Measurements from ENCODE around the gene MTERF4. TPM values are rescaled to one million over a fixed set of nuclear protein-coding genes. Genes with fewer than 3 reads are reported as not detected.
"Not testable (repeated sequence)": the region's sequence is repeated elsewhere in the genome, so short reads cannot be mapped to it uniquely, and the experiment has no call there.

The MTERF4 gene
- total and polyA plus RNA-seq, 5 donors from 2014 or later, result 50.0 to 105 (median 65.1) TPM

DNA sequence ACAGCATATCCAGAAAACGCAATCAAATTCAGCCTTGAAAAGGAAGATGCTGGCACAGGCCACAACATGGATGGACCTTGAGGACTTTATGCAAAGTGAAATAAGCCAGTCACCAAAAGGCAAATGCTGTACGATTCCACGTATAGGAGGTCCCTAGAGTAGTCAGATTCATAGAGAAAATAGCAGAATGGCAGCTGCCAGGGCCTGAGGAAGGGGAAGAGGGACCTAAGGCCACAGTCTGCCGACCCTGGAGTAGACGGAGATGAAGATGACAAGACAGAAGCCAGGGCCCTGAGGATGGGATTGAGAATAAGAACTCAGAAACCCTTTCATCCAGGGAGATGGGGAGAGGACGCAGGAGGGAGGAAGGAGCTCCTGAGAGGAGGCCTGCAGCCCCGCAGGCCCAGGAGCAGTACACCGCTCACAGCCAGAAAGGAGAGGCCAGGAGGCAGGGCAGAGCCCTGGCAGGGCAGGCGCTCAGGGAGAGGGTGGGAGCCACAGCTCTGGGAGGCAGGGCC is 8.1 kb upstream of the MTERF4 start:
- Histone ChIP-seq H3K36me3 (ENCODE audit: control insufficient read depth, insufficient read depth, low read length) (peaks cover 21% of the 10 kb centered on the region), H3K4me3 (ENCODE audit: low read depth, low read length) (peak overlapping the region; percentile 66), H3K4me1 (ENCODE audit: control insufficient read depth, insufficient read depth, low read length, poor library complexity, severe bottlenecking) (peaks cover 62% of the 10 kb centered on the region), H3K27me3 (ENCODE audit: control insufficient read depth, insufficient read depth, low read length) (no peaks in the 10 kb centered on the region), H3K27ac (ENCODE audit: insufficient read depth, low read length, poor library complexity, severe bottlenecking) (peak overlapping the region; percentile 81), H3K9me3 (ENCODE audit: control insufficient read depth in 2 of 2, low read length in 2 of 2) (no peaks in the 10 kb centered on the region)
- Mint-ChIP-seq H3K4me3 (peak overlapping the region; percentile 88 to 92 (median 90)), H3K9me3 (peaks cover 0 to 6% (median 0%) of the 10 kb centered on the region in 7 donors), H3K36me3 (peaks cover 38% of the 10 kb centered on the region), H3K27ac (peak overlapping the region; percentile 90 to 99 (median 98)), H3K27me3 (no peaks in the 10 kb centered on the region), H3K4me1 (peaks cover 16 to 75% (median 36%) of the 10 kb centered on the region in 4 donors)
- ATAC-seq (ENCODE audit: low read depth in 2 of 2) (no peak), DNase-seq (no peak)

DNA sequence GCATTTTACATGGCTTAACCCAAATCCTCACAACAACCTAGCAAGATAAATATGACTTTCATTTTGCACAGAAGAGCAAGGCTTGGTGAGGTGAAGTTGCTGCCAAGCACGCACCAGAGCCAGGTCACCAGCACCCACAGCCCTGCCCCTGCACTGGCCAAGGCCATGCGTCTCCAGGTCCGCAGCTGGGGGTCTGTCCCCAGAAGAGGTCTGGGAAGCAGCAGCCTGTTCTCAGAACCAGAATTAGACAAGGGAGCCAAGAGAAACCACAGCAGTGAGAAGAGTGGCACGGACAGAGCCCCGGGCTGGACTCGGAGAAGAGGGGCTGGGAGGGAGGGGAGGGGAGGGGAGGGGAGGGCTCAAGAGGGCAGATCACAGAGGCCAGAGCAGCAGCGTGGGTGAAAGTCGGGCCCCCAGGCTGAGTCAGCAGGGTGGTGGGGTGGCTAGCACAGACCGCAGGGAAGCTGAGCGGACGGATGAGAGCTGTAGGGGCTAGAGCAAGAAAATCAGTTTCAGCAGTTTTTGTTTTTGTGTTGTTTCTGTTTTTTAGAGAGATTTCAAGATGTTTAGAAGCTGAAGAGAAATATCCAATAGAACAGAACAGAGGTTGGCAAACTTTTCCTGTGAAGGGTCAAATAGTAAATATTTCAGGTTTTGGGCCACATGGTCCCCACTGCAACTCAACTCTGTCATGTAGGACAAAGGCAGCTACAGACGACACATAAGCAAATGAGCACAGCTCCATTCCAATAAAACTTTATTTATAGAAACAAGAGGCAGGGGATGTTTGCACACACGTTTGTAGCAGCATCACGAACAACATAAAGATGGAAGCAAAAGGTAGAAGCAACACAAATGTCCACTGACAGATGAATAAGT is 7.4 kb upstream of the MTERF4 start:
- H3K36me3 Mint-ChIP-seq, result peaks cover 31% of the 10 kb centered on the region
- Histone ChIP-seq H3K4me3 (ENCODE audit: low read depth, low read length) (peak overlapping the region; percentile 66), H3K4me1 (ENCODE audit: control insufficient read depth, insufficient read depth, low read length, poor library complexity, severe bottlenecking) (peaks cover 67% of the 10 kb centered on the region), H3K27me3 (ENCODE audit: control insufficient read depth, insufficient read depth, low read length) (no peaks in the 10 kb centered on the region), H3K27ac (ENCODE audit: insufficient read depth, low read length, poor library complexity, severe bottlenecking) (peak overlapping the region; percentile 81), H3K36me3 (ENCODE audit: control insufficient read depth, insufficient read depth, low read length) (peaks cover 14% of the 10 kb centered on the region), H3K9me3 (ENCODE audit: control insufficient read depth in 2 of 2, low read length in 2 of 2) (no peaks in the 10 kb centered on the region)
- H3K9me3 Mint-ChIP-seq, result peaks cover 0 to 6% (median 0%) of the 10 kb centered on the region in 7 donors
- ATAC-seq (ENCODE audit: low read depth in 2 of 2) (peak; percentile 31 to 47), DNase-seq (peak in 1 of 3 donors; percentile 41)
- peak overlapping the region; percentile 98 to 99 (median 99) for H3K27ac Mint-ChIP-seq
- H3K27me3 Mint-ChIP-seq, result no peaks in the 10 kb centered on the region
- H3K4me3 Mint-ChIP-seq, result peak overlapping the region; percentile 88 to 92 (median 90)
- peaks cover 16 to 71% (median 34%) of the 10 kb centered on the region in 4 donors for H3K4me1 Mint-ChIP-seq

GRCh38 chr2:241108271-241109209 is 6.5 kb upstream of the MTERF4 start:
- DNase-seq (peak in 2 of 3 donors; percentile 75 to 76), ATAC-seq (ENCODE audit: low read depth in 2 of 2) (peak; percentile 31 to 44)
- Mint-ChIP-seq H3K36me3 (peaks cover 25% of the 10 kb centered on the region), H3K27me3 (peaks cover 4% of the 10 kb centered on the region), H3K27ac (peak overlapping the region; percentile 98 to 99 (median 99)), H3K9me3 (peaks cover 0 to 6% (median 0%) of the 10 kb centered on the region in 7 donors), H3K4me1 (peaks cover 16 to 78% (median 38%) of the 10 kb centered on the region in 4 donors), H3K4me3 (peak overlapping the region; percentile 70 to 92 (median 88))
- Histone ChIP-seq H3K4me1 (ENCODE audit: control insufficient read depth, insufficient read depth, low read length, poor library complexity, severe bottlenecking) (peaks cover 75% of the 10 kb centered on the region), H3K27ac (ENCODE audit: insufficient read depth, low read length, poor library complexity, severe bottlenecking) (peak overlapping the region; percentile 81), H3K9me3 (ENCODE audit: control insufficient read depth in 2 of 2, low read length in 2 of 2) (no peaks in the 10 kb centered on the region), H3K27me3 (ENCODE audit: control insufficient read depth, insufficient read depth, low read length) (no peaks in the 10 kb centered on the region), H3K36me3 (ENCODE audit: control insufficient read depth, insufficient read depth, low read length) (peaks cover 7% of the 10 kb centered on the region), H3K4me3 (ENCODE audit: low read depth, low read length) (peak overlapping the region; percentile 49)

DNA sequence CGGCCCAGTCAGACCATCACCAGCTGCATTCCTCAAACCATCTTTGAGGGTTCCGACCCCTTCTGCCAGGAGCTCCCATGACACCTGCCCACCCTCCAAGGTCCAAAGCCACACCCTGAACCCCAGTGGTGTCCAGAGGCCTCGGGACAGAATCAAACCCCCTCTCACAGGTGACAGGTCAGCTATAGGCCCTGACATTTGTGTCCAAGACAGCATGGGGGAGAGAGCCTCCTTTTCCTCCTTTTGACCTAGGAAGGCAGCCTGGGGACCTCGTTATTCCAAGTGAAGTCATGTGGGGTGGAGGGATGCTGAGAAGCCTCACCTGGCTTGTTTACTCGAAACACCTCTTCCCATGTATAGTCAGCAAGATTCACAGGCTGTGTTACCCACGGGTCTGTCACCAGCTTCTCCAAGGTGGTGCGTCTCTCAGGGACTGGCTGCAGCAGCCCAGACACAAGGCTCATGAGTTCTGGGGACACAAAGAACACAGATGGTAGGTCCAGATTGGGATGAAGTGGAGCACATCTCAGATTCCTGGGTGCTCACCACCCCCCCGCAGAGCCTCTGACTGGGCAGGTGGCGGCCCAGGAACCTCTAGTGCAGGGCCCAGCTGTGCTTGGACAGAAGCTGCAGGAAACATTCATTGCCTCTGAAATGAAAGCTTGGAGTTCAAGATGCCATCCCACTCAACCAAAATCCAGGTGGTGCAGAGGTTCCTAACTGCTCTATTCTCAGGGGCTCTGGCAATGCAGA is 5.1 kb upstream of the MTERF4 start:
- Mint-ChIP-seq H3K9me3 (peaks cover 0 to 6% (median 0%) of the 10 kb centered on the region in 7 donors), H3K4me1 (peaks cover 22 to 81% (median 41%) of the 10 kb centered on the region in 4 donors)
- peaks cover 7% of the 10 kb centered on the region for H3K36me3 ChIP-seq (ENCODE audit: control insufficient read depth, insufficient read depth, low read length)

GRCh38 chr2:241105641-241106040 is 3.6 kb upstream of the MTERF4 start:
- peaks cover 75% of the 10 kb centered on the region for H3K4me1 ChIP-seq (ENCODE audit: control insufficient read depth, insufficient read depth, low read length, poor library complexity, severe bottlenecking)
- H3K4me3 ChIP-seq (ENCODE audit: low read depth, low read length), result no peak overlapping the region
- H3K4me1 Mint-ChIP-seq, result peaks cover 18 to 76% (median 38%) of the 10 kb centered on the region in 4 donors
- no peak for DNase-seq
- H3K9me3 ChIP-seq (ENCODE audit: control insufficient read depth in 2 of 2, low read length in 2 of 2), result no peaks in the 10 kb centered on the region
- H3K36me3 Mint-ChIP-seq, result peaks cover 7% of the 10 kb centered on the region
- peaks cover 9% of the 10 kb centered on the region for H3K36me3 ChIP-seq (ENCODE audit: control insufficient read depth, insufficient read depth, low read length)
- H3K27me3 ChIP-seq (ENCODE audit: control insufficient read depth, insufficient read depth, low read length), result no peaks in the 10 kb centered on the region
- peak overlapping the region in 1 of 4 donors; percentile 58 for H3K4me3 Mint-ChIP-seq
- peak overlapping the region; percentile 26 to 98 (median 84) for H3K27ac Mint-ChIP-seq
- no peak for ATAC-seq (ENCODE audit: low read depth in 2 of 2)
- peaks cover 0 to 6% (median 0%) of the 10 kb centered on the region in 7 donors for H3K9me3 Mint-ChIP-seq
- peaks cover 4% of the 10 kb centered on the region for H3K27me3 Mint-ChIP-seq
- peak overlapping the region; percentile 63 for H3K27ac ChIP-seq (ENCODE audit: insufficient read depth, low read length, poor library complexity, severe bottlenecking)

More for the DNA sequence above, 5.1 kb upstream of the MTERF4 start:
- Mint-ChIP-seq H3K27me3 (peaks cover 4% of the 10 kb centered on the region), H3K4me3 (peak overlapping the region in 3 of 4 donors; percentile 45 to 89 (median 88)), H3K27ac (peak overlapping the region; percentile 86 to 99 (median 98)), H3K36me3 (peaks cover 17% of the 10 kb centered on the region)
- Histone ChIP-seq H3K9me3 (ENCODE audit: control insufficient read depth in 2 of 2, low read length in 2 of 2) (no peaks in the 10 kb centered on the region), H3K27ac (ENCODE audit: insufficient read depth, low read length, poor library complexity, severe bottlenecking) (peak overlapping the region; percentile 81), H3K4me3 (ENCODE audit: low read depth, low read length) (no peak overlapping the region), H3K27me3 (ENCODE audit: control insufficient read depth, insufficient read depth, low read length) (no peaks in the 10 kb centered on the region), H3K4me1 (ENCODE audit: control insufficient read depth, insufficient read depth, low read length, poor library complexity, severe bottlenecking) (peaks cover 80% of the 10 kb centered on the region)
- ATAC-seq (ENCODE audit: low read depth in 2 of 2) (no peak), DNase-seq (no peak)

DNA sequence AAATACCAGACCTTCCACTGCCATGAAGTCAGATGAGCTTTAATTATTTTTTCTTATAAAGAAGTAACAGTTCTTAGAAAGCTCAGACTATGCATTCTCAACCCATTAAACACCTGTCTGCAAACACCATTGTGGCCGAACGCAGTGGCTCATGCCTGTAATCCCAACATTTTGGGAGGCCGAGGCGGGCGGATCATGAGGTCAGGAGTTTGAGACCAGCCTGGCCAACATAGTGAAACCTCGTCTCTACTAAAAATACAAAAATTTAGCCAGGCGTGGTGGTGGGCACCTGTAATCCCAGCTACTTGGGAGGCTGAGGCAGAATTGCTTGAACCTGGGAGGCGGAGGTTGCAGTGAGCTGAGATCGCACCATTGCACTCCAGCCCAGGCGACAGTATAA is 2.5 kb upstream of the MTERF4 start:
- peak overlapping the region in 1 of 3 donors; percentile 98 for H3K27ac Mint-ChIP-seq

More for the DNA sequence above, 2.5 kb upstream of the MTERF4 start:
- not testable (repeated sequence) for H3K9me3 ChIP-seq (ENCODE audit: control insufficient read depth in 2 of 2, low read length in 2 of 2); DNase-seq; H3K27me3 Mint-ChIP-seq; H3K4me3 ChIP-seq (ENCODE audit: low read depth, low read length); H3K9me3 Mint-ChIP-seq; H3K27me3 ChIP-seq (ENCODE audit: control insufficient read depth, insufficient read depth, low read length); ATAC-seq (ENCODE audit: low read depth in 2 of 2)
- peaks cover 12% of the 10 kb centered on the region for H3K36me3 Mint-ChIP-seq
- H3K4me3 Mint-ChIP-seq, result peak overlapping the region in 3 of 4 donors; percentile 19 to 96 (median 43)
- Histone ChIP-seq H3K4me1 (ENCODE audit: control insufficient read depth, insufficient read depth, low read length, poor library complexity, severe bottlenecking) (peaks cover 75% of the 10 kb centered on the region), H3K36me3 (ENCODE audit: control insufficient read depth, insufficient read depth, low read length) (peaks cover 10% of the 10 kb centered on the region), H3K27ac (ENCODE audit: insufficient read depth, low read length, poor library complexity, severe bottlenecking) (peak overlapping the region; percentile 60)
- H3K4me1 Mint-ChIP-seq, result peaks cover 22 to 76% (median 42%) of the 10 kb centered on the region in 4 donors
